Measurements from ENCODE around the gene PEX14.
"Not testable (repeated sequence)": the region's sequence is repeated elsewhere in the genome, so short reads cannot be mapped to it uniquely, and the experiment has no call there.

Gene PEX14, protein sequence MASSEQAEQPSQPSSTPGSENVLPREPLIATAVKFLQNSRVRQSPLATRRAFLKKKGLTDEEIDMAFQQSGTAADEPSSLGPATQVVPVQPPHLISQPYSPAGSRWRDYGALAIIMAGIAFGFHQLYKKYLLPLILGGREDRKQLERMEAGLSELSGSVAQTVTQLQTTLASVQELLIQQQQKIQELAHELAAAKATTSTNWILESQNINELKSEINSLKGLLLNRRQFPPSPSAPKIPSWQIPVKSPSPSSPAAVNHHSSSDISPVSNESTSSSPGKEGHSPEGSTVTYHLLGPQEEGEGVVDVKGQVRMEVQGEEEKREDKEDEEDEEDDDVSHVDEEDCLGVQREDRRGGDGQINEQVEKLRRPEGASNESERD

DNA sequence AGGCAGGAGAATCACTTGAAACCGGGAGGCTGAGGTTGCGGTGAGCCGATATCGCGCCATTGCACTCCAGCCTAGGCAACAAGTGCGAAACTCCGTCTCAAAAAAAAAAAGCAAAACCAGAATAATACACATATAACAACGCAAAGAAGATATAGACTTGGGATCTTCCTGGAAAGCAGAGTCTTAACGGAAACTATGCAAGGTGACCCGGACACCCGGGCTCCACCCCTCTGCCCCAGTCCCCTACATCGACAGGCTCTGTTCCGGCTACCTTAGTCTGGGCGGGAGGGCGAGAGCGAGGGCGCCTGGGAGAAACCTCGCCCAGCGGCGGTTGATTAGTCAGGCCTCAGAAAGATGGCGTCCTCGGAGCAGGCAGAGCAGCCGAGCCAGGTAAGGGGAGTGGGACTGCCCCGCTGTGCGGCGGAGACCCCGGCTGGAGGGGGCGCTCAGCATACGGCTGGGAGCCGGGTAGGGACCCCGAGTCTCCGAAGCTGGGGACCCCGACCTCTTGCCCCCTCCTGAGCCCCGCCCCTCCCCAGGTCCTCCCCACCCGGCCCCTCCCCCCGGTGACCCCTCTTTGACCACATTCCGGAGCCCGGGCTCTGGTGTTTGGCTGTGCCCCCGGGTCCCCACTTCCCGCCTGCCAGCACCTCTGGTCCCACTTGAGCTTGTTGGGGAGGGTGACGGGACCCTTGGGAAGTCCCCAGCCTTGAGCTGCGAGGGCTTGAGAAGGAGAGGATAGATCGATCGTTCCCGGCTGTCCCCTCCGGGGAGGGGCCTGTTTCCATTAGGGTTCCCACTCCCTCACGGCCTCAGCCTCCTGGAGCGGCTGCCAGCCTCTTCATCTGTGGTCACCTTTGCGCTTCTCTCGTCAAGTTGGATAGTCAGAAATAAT is at the start of gene PEX14:
Gene PEX14, plus strand, starts transcription at position 338 of the 895 bp plus-strand sequence. Its CDS starts 17 bp downstream, at position 355.
- DNase-seq = peak; percentile 90

DNA sequence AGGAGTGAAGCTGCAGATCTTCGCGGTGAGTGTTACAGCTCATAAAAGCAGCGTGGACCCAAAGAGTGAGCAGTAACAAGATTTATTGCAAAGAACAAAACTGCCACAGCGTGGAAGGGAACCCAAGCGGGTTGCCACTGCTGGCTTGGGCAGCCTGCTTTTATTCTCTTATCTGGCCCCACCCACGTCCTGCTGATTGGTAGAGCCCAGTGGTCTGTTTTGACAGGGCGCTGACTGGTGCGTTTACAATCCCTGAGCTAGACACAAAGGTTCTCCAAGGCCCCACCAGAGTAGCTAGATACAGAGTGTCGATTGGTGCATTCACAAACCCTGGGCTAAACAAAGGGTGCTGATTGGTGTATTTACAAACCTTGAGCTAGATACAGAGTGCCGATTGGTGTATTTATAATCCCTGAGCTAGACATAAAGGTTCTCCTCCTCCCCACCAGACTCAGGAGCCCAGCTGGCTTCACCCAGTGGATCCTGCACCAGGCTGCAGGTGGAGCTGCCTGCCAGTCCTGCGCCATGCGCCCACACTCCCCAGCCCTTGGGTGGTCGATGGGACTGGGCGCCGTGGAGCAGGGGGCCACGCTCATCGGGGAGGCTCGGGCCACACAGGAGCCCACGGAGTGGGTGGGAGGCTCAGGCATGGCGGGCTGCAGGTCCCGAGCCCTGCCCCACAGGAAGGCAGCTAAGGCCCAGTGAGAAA is 48.8 kb upstream of the PEX14 start:
- DNase-seq = not testable (repeated sequence)

DNA sequence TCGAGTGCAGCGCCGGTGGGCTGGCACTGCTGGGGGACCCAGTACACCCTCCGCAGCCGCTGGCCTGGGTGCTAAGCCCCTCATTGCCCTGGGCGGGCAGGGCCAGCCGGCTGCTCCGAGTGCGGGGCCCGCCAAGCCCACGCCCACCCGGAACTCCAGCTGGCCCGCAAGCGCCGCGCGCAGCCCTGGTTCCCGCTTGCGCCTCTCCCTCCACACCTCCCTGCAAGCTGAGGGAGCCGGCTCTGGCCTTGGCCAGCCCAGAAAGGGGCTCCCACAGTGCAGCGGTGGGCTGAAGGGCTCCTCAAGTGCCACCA is 48.3 kb upstream of the PEX14 start:
- DNase-seq = not testable (repeated sequence)

DNA sequence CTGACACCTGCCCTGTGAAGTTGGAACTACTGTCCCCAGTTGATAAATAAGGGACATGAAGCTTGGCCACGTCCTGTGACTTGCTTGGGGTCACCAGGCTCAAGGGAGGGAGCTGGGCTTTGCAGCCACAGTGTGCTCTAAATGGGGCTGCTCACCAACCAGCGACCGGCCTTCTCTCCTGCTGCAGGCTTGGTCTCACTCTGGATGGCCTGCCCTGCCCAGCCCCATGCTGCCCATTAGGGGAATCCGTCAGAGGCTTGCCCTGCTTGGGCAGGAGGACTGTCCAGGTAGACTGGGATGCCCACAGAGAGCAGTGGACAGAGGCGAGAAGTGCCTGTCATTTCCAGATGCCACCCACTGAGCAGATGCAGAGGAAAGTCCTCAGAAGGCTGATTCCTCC is 45.8 kb upstream of the PEX14 start:
- no peak for DNase-seq

DNA sequence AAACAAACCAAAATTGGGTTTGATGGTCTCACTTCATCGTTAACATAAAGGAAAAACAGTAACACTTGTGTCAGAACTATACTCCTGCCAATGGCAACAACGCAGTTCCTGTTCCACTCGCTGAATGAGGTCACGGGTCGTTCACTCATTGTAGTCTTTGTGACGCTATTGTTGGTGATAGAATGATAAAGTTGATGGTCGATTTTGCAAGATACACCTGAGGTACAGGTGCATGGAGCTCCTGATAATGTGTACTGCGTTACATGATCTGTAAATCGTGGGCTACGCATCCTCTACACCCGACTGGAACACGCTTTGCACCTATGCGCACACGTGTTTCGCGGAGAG is 44.9 kb upstream of the PEX14 start:
- DNase-seq = peak; percentile 33

DNA sequence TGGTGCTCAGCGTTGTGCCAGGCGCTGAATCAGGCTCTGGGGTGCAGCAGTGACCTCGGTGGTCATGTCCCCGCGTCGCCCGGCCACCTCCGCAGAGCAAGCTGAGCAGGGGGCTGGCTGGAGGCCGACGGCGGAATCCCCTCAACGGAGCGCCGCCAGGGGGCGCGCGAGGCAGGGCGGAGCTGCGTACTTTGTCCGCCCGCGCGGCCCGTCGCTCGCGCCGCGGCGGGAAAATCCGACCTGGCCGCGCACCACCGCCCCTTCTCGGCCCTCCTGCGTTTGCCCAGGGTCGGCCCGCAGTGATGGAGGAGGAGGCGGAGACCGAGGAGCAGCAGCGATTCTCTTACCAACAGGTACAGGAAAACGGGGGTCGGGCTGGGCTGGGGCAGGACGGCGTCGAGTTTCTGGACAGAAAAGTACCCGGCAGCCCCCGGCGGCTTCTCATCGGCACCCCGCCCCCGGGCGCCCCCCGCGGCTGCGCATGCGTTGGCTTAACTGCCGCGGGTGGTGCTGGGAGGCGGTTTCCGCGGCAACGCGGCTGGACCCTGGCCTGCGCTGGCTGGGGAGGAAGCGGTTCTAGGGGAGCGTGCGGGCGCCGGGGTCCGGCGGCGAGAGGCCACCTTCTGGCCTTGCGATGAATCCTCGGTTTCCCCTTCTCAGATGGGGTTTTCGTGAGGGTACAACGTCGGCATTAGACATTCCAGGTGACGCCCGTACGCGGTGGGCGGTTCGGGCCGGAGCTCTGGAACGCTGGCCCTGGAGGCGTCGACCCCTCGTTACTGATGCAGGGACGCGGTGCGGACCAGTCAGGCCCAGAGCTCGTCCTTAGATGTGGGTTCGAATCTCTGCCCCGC is 44.3 kb upstream of the PEX14 start, which contains the start of gene CENPS:
Gene CENPS, plus strand, starts transcription at position 218 of the 854 bp plus-strand sequence. Its CDS starts 85 bp downstream, at position 303.
- DNase-seq = peak; percentile 91

DNA sequence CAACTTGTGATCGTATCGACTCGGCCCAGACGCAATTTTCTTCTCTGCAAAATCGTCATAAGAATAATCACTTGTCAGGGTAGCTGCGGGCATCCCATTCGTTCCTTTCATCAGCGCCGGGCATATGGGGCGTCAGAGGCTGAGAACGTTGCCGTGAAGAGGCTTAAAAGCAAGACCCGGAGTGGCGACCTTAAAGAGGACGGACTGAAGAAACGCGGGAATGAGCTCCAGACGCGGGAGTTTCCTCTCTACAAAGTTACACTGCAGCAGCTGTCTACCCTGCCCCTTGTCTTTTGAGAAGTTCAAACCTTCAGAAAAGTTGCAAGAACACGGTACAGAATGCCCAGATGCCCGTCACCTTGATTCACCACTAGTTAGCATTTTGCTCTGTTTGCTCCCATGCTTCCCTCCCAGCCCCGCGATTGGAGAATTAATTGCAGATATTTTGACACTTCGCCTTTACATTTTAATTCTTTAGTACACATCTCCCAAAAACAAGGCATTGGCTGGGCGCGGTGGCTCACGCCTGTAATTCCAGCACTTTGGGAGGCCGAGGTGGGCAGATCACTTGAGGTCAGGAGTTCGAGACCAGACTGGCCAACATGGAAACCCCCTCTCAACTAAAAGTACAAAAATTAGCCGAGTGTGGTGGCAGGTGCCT is 43.5 kb upstream of the PEX14 start:
- peak; percentile 17 for DNase-seq

DNA sequence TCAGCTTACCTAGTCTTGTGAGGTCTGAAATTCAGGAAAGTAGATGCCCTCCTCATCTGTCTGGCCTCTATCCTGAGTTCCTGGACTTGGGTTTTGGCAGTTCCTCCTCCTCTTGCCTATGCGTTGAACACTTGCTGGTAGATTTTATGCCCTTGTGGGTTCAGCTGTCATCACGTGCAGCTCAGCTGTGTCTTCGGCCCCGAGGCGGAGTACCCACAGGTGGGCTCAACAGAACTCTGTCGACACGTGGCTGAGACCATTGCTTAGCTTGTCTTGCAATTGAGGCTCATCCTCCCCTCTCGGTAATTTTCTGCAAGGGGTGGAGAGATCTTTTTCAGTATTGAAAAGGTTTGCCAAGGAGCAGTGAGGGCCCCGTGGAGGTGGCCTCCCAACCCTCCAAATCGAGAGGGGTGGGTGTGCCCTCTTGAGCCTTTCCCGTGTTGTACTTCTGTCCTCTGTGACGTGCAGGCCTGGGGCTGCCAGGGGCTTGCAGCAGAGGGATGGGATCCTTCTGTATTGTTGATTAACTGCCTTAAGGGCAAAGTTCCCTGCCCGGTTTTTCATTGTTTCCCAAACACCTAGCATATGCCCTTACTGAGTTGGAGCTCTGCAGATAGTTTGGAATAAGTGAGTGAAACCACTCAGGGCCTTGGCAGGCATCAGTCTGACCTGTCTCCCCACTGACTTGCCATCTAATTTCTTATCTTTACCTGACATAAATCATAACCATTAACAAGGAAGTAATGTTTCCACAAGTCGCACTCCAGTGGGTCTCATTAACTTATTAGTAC is 41.6 kb upstream of the PEX14 start:
- no peak for DNase-seq

DNA sequence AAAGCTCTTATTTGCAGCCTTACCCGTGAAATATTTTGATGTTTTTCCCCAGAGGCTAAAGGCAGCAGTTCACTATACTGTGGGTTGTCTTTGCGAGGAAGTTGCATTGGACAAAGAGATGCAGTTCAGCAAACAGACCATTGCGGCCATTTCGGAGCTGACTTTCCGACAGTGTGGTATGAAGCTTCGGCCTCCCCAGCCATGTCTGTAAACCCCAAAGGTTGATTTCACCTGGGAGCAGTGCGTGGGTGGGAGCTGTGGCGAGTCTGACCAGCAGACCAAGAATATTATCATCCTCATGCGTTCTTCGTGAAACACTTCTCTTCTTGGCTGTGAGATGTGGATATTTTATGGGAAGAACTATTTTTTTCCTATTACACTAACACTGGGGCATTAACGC is 41.0 kb upstream of the PEX14 start:
- DNase-seq = no peak

DNA sequence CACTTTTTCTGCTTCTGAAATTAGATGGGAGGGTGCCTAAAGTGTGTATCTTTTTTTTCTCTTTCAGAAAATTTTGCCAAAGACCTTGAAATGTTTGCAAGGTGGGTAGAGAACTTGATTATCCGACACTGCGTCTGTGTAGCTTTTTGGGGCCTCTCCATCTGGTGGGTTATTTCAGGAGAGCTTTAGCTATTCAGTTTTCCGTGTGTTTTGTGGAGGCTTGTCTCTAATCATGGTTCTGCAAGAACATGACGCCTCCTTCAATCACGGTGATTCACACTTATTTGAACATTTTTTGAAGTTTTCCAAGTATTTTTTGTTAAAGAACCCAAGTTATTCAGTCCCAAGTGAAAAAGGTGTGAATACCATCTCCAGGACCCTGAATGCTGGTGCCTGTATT is 40.2 kb upstream of the PEX14 start:
- no peak for DNase-seq

DNA sequence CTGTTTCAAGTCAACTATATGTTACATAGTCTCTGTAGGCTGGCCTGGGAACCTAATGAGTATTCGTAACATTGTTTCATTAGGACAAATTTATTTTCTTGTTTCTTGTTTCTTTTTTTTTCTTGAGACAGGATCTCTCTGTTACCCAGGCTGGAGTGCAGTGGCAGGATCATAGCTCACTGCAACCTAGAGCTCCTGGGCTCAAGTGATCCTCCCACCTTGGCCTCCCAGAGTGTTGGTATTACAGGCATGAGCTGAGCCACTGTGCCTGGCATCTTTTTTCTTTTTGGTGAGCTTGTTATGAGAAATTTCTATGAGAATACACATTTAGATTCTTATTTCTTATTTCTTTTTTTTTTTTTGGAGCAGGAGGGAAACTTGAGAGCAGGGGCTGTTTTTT is 37.7 kb upstream of the PEX14 start:
- no peak for DNase-seq

DNA sequence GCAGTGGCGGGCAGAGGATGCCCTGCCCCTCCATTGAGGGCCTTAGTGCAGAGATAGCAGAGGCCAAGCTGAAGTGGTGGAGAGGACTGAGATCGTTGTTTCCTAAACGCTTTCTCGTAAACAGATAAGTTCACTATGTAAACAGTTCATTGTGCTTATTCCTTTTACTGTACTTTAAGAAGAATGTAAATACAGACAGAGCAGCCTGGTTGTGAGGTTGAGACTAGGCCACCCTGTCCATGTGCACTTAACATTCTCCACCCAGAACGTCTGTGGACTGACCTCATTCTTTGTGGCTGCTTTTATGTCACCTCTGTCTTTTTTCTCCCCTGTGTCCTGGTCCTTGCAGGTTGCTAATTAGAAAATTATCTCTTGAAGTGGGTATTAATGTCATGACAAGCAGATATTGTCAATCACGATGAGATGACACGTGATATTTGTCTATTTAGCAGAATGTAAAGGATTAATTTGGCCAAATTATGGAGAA is 36.0 kb upstream of the PEX14 start:
- no peak for DNase-seq

DNA sequence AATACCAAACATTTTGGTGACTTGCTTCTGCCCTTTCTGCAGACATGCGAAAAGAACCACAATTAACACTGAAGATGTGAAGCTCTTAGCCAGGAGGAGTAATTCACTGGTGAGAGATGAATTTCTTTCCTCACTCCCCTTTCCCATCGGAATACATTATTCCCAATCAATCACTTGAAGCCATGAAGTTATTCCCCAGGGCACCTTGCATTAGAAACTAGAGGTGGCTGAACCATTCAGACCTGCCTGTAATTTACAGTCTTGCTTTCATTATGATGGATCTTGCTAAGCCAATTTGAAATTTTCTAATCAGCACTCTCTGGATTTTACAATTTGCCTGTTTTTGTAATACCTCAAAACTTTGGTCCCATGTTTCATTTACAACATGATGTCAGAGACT is 34.4 kb upstream of the PEX14 start:
- no peak for DNase-seq

DNA sequence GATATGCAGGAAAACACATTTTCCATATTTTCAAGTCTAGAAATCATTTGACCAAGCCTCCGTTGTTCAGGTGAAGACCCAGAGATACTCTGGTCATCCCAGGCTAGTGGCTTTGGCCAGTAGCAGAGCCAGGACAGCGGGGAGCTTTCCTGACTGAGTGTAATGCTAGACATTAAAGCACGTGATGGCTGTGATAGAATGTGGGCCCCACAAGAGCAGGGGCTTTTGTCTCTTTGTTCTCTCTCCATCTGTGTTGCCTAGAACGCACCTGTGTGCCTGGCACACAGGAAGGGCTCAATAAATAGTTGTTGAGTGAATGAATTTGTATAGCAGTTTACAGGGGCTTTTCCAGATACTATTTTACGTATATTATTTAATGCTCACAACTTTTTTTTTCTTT is 34.0 kb upstream of the PEX14 start:
- no peak for DNase-seq

DNA sequence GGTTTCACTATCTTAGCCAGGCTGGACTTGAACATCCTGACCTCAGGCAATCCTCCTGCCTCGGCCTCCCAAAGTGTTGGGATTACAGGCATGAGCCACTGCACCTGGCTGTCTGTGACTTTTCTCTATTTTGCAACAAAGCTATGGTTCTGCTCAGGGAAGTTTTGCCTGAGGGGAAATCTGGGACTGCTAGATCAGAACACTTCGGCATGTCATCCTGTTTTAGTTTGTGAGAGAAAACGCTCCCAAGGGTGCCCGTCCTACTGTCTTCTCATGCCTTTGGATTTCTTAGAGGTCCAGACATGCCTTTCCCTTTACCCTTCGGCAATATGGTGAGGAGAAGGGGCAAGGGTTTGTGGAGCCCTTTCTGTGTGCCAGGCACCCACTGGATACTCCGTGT is 30.5 kb upstream of the PEX14 start:
- DNase-seq = no peak

DNA sequence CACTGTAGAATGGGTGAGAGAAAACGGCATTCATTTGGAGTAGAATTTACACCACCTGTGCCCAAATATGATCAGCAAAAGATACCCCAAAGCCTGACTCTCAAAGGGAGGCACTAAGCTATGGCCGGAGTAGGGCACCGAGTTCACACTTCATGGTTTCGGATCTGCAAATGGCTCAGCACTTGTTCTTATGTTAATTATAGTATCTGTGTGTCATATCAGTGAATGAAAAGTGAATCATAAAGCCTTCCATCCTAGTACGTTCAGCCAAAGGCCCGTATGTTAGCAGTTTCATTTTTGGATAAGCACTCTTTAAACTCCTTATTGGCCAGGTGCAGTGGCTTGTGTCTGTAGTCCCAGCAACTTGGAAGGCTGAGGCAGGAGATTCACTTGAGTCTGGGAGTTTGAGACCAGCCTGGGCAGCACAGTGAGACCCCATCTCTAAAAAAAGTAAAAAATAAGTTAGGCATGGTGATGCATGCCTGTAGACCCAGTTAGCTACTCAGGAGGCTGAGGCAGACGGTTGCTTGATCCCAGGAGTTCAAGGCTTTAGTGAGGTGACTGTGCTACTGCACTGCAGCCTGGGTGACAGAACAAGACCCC is 29.9 kb upstream of the PEX14 start:
- DNase-seq = peak; percentile 11

DNA sequence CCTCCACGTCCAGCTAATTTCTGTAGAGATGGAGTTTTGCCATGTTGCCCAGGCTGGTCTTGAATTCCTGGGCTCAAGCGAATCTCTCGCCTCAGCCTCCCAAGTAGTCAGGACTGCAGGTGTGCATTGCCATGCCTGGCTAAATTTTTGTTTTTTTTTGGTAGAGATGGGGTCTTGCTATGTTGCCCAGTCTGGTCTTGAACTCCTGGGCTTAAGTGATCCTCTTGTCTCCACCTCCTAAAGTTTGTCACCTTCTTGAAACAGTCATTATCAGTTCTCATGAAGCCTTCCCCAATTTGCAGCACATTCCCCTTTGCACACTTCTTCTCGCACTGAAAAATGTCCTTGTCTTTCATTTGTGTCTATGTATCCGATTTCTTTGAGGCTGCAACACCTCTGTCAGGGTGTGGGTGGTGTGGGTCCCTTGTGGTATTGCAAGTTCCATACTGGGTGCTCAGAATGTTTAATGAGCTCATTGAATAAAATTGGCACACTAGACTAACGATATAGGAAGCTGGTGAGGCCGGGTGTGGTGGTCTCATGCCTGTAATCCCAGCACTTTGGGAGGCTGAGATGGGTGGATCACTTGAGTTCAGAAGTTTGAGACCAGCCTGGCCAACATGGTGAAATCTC is 27.8 kb upstream of the PEX14 start:
- no peak for DNase-seq

DNA sequence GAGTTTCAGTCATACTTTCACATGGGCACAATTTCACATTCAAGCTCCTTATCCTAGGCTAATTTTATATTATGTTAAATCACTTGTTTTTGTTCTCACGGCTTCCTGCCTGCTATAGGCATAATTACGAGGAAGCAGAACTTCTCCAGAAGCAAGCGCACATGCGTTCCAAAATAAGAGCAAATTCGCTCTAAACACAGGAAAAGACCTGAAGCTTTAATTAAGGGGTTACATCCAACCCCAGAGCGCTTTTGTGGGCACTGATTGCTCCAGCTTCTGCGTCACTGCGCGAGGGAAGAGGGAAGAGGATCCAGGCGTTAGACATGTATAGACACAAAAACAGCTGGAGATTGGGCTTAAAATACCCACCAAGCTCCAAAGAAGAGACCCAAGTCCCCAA is 25.0 kb upstream of the PEX14 start, which contains the start of gene CORT:
Gene CORT, plus strand, starts transcription at position 281 of the 400 bp plus-strand sequence. CDS start 193 bp downstream, outside the sequence.
- DNase-seq = no peak

DNA sequence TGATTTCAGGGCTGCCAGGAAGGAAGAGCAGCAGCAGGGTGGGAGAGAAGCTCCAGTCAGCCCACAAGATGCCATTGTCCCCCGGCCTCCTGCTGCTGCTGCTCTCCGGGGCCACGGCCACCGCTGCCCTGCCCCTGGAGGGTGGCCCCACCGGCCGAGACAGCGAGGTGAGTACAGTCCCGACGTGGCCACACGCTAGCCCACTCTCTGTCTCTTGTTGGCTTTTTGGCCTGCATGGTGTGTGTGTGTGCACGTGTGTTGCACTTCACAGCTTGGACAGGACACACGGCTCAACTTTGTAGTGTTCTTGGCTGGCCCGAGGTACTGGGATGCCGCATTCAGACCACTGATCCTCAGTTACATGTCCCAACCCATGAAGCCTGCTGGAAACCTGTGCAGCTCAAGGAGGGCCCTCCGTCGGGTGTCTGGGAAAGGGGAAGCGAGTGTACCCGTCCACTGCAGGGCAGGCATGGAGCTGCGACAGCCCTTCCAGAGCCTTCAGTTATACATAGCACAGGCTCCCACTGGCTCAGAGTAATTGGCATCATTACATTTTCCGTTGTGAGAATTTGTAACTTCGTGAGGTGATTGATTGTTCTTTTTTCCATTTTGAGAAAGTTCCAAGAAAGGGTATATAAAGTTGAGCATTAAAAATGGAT is 24.5 kb upstream of the PEX14 start:
- no peak for DNase-seq

All from stimulated activated CD4-positive, alpha-beta T cell treated with anti-CD3 and anti-CD28 coated beads, Interleukin-1b, Interleukin-23, amount 100 ng/mL, for 48 hours (primary cell).